DOHH2 (cell line): ENCODE measurements around the gene SFI1.
A peak's percentile ranks its signal among the peaks of the same experiment; 100 is the strongest.

ENCODE experiments used
- H3F3A ChIP-seq: fragments of 200-600 bp; sonication (generic), shearing (Covaris generic); 2 replicates; pipeline ENCODE4 v1.6.0; 2016; ENCODE audit warnings: antibody characterized with exemption, mild to moderate bottlenecking; ENCODE audit not compliant: control insufficient read depth, insufficient read depth
- H3K27ac ChIP-seq: fragments of 200-600 bp; sonication (generic); 2 replicates; pipeline ENCODE4 v1.5.1; 2014; ENCODE audit warnings: low read depth, mild to moderate bottlenecking, low read length, moderate library complexity
- H3K27me3 ChIP-seq: fragments of 200-600 bp; sonication (generic); 2 replicates; pipeline ENCODE4 v1.6.1; 2014; ENCODE audit warnings: mild to moderate bottlenecking, low read length, mixed read lengths; ENCODE audit not compliant: control insufficient read depth
- H3K36me3 ChIP-seq: fragments of 200-600 bp; sonication (generic); 2 replicates; pipeline ENCODE4 v1.6.1; 2014; ENCODE audit warnings: mild to moderate bottlenecking, low read length, moderate library complexity, mixed read lengths; ENCODE audit not compliant: control insufficient read depth
- H3K4me1 ChIP-seq: fragments of 200-600 bp; sonication (generic); 2 replicates; pipeline ENCODE4 v1.6.1; 2014; ENCODE audit warnings: mild to moderate bottlenecking, low read length, mixed read lengths; ENCODE audit not compliant: control insufficient read depth
- H3K4me2 ChIP-seq: fragments of 200-600 bp; sonication (generic); 2 replicates; pipeline ENCODE4 v1.6.0; 2014; ENCODE audit warnings: mild to moderate bottlenecking, low read length, moderate library complexity
- H3K4me3 ChIP-seq: fragments of 200-600 bp; sonication (generic); 2 replicates; pipeline ENCODE4 v1.5.1; 2014; ENCODE audit warnings: mild to moderate bottlenecking, low read length, mixed read lengths
- H3K79me2 ChIP-seq: fragments of 200-600 bp; sonication (generic); 2 replicates; pipeline ENCODE4 v1.6.1; 2014; ENCODE audit warnings: mild to moderate bottlenecking, low read length, mixed read lengths; ENCODE audit not compliant: control insufficient read depth
- H3K9me2 ChIP-seq: fragments of 200-600 bp; sonication (generic); replicated peaks from 2 replicates; pipeline ENCODE4 v1.6.1; 2014; ENCODE audit warnings: mild to moderate bottlenecking, low read length, mixed read lengths; ENCODE audit not compliant: control insufficient read depth
- H3K9me3 ChIP-seq: fragments of 200-600 bp; sonication (generic); 2 replicates; pipeline ENCODE4 v1.6.1; 2014; ENCODE audit warnings: antibody characterized with exemption, low read length, mixed read lengths; ENCODE audit not compliant: control insufficient read depth, insufficient read depth
- H4K20me1 ChIP-seq: fragments of 200-600 bp; sonication (generic); 2 replicates; pipeline ENCODE4 v1.6.0; 2014; ENCODE audit warnings: low read depth, mild to moderate bottlenecking, antibody characterized with exemption, low read length, moderate library complexity; ENCODE audit not compliant: control insufficient read depth, insufficient read depth
- CTCF ChIP-seq: fragments of 200-600 bp; sonication (generic); IDR thresholded peaks from one replicate; pipeline ENCODE4 v1.5.1; 2014; ENCODE audit warnings: antibody characterized with exemption, mild to moderate bottlenecking, low read depth, low read length; ENCODE audit not compliant: poor library complexity, severe bottlenecking
- EZH2phosphoT487 ChIP-seq: fragments of 200-600 bp; sonication (generic); IDR thresholded peaks from 2 replicates; pipeline ENCODE4 v1.6.1; 2017; ENCODE audit warnings: borderline replicate concordance, mild to moderate bottlenecking, antibody characterized with exemption, low read length, moderate library complexity, mixed read lengths

SFI1 gene

GRCh38 chr22:31616315-31616980 is 120.1 kb downstream of the SFI1 start:
- no peaks in the 10 kb centered on the region for H3K27me3 ChIP-seq
- no peak overlapping the region for H3K4me3 ChIP-seq
- no peaks in the 10 kb centered on the region for H3K4me1 ChIP-seq
- H3K9me2 ChIP-seq: no peaks in the 10 kb centered on the region
- H3K36me3 ChIP-seq: peaks cover 77% of the 10 kb centered on the region
- H3F3A ChIP-seq: peaks cover 10% of the 10 kb centered on the region; the same call in 1 of the 2 replicates
- no peak for TF ChIP-seq EZH2phosphoT487
- TF ChIP-seq CTCF: no peak
- H3K4me2 ChIP-seq: no peak overlapping the region
- no peaks in the 10 kb centered on the region; the same call in 1 of the 2 replicates for H4K20me1 ChIP-seq
- H3K79me2 ChIP-seq: no peaks in the 10 kb centered on the region
- no peak overlapping the region for H3K27ac ChIP-seq
- H3K9me3 ChIP-seq: no peaks in the 10 kb centered on the region

GRCh38 chr22:31618057-31618456 is 121.7 kb downstream of the SFI1 start:
- H3K9me2 ChIP-seq: no peaks in the 10 kb centered on the region
- H3K36me3 ChIP-seq: peaks cover 74% of the 10 kb centered on the region
- H4K20me1 ChIP-seq: no peaks in the 10 kb centered on the region; the same call in 1 of the 2 replicates

GRCh38 chr22:31618471-31619176 is 122.3 kb downstream of the SFI1 start:
- Histone ChIP-seq H3K4me3 (no peak overlapping the region), H4K20me1 (no peaks in the 10 kb centered on the region; the same call in 1 of the 2 replicates), H3K36me3 (peaks cover 73% of the 10 kb centered on the region), H3K27ac (no peak overlapping the region), H3K4me1 (no peaks in the 10 kb centered on the region), H3K9me3 (no peaks in the 10 kb centered on the region), H3K27me3 (no peaks in the 10 kb centered on the region), H3F3A (peaks cover 12% of the 10 kb centered on the region; the same call in 1 of the 2 replicates), H3K79me2 (peaks cover 7% of the 10 kb centered on the region), H3K9me2 (no peaks in the 10 kb centered on the region), H3K4me2 (no peak overlapping the region)
- TF ChIP-seq CTCF: peak; percentile 9
- TF ChIP-seq EZH2phosphoT487: no peak

More at GRCh38 chr22:31618057-31618456, 121.7 kb downstream of the SFI1 start:
- H3K27ac ChIP-seq: no peak overlapping the region
- peaks cover 10% of the 10 kb centered on the region; the same call in 1 of the 2 replicates for H3F3A ChIP-seq
- peaks cover 2% of the 10 kb centered on the region for H3K79me2 ChIP-seq
- no peaks in the 10 kb centered on the region for H3K27me3 ChIP-seq
- H3K4me1 ChIP-seq: no peaks in the 10 kb centered on the region
- TF ChIP-seq EZH2phosphoT487 (no peak), CTCF (no peak)
- no peak overlapping the region for H3K4me2 ChIP-seq
- H3K4me3 ChIP-seq: no peak overlapping the region
- no peaks in the 10 kb centered on the region for H3K9me3 ChIP-seq
